GM19324 (cell line): ENCODE measurements around the gene ZMYM4.
"Not testable (repeated sequence)": the region's sequence is repeated elsewhere in the genome, so short reads cannot be mapped to it uniquely, and the experiment has no call there.

Experiments
- ATAC-seq: cut with Tn5 transposase; IDR thresholded peaks from one replicate; pipeline ENCODE4 v1.9.1; 2021; ENCODE audit warnings: mild to moderate bottlenecking, moderate library complexity; ENCODE audit not compliant: unreplicated experiment, low FRiP score

The ZMYM4 gene

DNA sequence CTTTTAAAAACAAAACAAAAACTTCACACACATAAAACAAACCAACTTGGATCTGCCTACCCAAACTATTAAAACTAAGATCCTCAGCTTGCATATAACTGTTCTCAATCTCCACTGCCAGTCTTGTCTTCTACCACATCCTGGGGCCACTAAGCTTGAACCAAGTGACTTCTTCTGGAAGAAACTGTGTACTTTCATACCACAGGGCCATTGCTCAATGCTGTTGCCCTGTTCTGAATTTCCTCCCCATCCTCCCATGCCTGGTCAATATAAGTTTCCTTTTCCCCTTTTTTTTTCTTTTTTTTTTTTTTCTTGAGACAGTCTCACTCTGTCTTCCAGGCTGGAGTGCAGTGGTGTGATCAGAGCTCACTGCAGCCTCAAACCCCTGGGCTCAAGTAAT, 178.8 kb downstream of the ZMYM4 start:
- ATAC-seq, result no peak

DNA sequence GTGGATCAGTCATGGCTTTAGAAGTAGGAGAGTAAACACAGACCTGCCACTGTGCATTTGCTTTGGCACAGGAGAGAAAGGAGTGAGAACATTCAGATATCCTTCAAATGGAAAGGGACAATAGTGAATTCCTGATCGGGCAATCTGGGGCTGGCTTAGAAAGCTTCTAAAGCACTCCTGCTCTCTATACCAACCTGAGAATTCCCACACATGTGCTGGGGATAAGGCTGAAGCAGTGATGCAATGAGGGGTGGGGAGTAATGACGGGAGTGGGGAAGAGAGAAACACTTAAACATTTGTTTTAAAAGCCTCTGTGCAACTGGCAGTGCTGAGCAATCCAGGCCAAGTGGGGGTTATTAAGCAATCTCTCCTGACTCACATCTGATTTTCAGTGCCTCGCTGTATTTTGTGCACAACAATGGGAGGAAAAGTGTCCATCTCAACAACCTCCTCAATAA, 179.9 kb downstream of the ZMYM4 start:
- no peak for ATAC-seq

DNA sequence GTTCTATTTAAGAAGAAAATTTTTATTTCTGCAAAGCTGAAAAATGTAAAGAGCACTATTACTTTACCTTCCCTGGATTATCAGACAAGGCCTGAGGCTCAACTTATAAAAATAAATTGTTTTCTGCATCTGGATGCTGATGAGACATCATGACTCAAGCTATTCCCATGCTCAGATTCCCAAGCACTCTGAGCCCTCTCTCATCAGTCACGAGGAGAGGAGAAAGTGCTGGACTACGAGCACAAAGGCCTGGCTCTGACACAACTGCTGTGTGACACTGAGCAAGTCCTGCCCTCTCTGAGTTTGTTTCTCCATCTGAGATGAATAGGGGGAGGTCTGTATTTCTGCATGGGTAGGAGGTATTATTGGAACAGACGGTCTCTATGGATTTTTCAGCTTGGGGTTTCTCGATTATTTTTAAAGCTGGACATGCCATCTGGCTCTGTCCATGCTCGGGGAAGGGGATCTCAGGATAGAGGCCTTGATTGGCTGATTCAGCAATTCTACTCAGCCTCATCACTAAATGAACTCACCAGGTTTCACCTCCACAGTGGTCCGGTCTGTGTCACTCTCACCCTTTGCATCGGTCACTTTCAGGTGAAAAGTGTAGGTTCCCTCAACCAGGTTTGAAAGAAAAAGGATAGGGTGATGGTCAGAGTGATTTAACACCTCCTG, 181.0 kb downstream of the ZMYM4 start:
- ATAC-seq, result no peak

DNA sequence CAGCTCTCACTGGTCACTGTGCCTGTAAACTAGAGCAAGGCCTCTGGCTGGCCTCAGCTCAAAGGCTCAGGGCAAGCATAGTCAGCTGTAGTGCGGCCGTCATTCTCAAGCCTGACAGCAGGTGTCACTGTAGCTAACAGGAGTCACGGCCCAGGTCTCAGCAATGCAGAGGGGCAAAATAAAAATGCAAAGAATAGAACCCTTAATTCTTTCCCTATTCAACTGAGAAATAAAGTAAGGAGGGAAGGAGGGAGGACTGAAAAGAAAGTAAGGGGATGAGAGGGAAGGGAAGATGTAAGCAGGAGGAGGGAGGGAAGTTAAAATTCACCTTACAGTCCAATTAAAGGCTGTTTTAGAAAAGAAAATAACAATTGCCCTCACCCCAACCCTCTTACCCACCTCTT, 182.6 kb downstream of the ZMYM4 start:
- no peak for ATAC-seq

DNA sequence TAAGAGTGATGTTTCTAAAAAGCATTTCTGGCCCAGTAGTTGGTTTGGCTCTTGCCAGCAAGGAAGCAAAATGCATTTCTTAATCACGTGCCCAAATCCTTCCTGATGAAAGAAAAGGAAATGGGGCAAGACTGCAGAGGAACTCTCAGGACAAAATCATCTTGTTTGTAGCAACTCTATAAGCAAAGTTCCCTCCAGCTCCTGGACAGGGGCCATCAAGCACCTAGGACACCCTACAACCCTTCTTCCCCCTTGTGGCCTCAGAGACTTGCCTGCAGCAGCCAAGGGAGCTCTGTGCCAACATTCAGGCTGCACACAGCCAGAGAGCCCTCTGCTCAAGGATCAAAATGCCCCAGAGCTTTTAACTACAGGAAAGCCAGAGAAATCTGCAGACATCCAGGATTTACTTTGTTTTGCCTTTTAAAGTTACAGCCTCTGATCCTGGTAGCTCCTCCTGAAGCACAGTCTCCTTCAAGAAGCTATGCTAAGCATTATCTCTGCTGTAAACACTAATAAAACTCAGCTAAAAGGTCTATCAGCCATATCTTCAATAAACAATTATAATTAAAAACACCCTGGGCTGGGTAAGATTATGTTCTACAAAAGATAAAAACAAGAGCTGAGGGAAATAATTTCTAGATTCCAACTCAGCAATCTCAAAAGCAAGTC, 183.7 kb downstream of the ZMYM4 start:
- no peak for ATAC-seq

DNA sequence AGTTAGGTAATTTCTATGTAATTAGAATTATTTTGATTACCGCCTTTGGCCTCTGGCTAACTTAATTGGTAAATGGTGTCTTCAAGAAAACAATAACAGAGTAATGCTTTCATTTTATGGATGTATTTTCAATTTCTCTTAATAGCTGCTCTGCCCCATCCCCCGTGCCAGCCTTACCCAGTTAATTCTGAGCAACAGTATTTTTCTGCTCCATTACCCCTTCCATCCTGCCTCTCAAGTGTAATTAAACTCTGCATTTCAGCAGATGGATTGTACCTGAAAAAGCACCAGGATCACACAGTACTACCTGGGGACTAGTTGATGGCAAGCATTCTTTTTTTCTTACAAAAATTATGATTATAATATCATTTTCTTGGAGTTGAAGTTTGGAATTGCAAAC, 184.5 kb downstream of the ZMYM4 start:
- no peak for ATAC-seq

DNA sequence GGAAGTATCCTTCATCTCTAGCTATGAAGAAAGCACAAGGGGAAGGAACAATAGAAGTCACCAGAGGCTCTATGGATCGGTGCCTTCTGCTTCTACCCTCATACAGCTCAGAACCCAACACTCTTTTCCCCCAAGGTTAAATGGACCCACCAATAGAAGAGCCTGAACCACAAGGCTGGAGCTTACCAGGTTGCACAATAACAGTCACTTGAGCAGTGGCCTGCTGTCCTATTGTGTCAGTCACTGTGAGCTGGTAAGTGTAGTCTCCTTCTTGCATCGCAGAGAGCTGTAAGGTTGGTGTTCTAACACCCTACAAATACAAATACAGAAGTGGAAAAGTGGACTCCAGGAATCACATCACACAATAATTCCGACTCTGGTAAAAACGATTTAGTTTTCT, 185.7 kb downstream of the ZMYM4 start:
- no peak for ATAC-seq

DNA sequence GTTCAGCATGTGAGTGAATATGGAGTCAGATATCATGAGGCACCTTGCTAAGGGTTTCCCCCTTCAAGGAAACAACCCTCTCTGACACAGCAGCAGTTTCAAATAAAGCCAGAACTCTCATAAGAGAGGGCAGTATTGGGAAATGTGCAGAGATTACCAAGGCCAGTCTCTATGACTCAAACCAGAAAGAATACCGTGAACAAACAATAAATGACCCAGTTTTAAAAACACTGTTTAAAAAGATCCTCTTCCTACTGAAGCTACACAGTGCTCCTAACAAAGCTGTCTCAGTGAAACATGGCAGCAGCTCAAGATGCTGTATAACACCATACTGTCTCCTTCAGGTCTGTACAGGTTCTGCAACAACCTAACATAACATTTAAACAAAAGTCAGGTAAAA, 186.1 kb downstream of the ZMYM4 start:
- ATAC-seq, result no peak

DNA sequence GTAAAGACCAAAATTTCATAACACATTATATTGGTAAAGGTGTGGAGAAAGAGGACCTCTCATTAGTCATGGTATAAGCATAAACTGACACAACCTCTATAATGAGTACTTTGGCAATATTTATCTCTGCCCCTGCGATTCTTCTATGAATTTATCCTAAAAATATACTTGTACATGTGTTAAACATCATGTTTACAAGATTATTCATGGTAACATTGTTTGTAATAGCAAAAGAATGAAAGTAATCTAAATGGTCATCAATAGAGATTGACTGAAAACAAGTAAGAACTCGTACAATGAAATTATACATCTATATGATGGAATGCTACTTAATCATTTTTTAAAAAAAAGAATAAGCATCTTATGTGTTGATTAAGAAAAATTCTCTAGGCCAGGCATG, 192.3 kb downstream of the ZMYM4 start:
- ATAC-seq, result no peak

DNA sequence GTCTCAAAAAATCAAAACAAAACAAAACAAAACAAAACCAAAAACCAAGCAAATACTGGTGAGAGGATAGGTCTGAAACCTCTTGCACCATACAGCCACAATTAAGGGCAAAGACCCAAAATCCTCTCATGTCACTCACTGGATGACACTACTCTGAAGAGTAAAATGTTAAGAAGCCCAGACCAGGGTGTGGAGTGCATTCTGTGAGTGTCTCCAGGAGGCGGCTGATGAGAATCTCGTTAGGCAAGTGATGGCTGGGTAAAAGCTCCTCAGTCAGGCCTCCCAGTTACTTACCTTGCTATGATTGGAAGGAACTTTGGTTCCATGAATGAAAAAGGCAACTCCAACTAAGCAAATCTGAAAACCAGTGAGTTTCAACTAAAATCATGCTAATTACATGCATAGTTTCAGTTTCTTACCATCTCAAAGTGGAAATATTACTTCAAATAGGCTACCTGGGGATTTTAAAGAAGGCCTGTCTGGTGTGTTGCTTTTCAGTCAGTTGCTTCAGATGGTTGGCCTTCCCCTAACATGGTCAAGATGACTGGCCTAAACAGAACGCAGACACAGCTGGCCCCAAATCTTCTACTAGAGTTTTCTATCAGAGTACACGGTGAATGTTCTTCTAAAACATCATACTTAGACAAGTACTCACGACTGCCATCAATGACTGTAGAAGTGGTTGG, 193.6 kb downstream of the ZMYM4 start:
- ATAC-seq, result no peak

DNA sequence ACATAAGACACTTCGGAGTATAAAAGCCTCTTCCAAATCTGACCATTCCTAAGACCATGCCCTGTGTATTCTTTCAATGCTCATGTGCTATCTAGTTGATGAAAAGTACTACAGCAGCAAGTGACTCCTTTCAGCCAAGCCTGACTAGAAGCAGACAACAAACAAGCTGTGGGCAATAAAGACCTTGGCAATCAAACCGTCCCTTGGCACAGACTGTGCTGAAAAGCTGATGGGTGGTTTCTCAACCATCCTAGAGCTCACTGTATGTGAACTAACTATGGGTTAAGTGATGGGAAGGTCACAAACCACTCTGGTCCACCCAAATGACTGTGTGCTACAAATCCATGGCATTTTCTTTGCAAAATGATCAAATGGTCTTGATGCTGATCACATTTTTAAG, 194.7 kb downstream of the ZMYM4 start:
- no peak for ATAC-seq

DNA sequence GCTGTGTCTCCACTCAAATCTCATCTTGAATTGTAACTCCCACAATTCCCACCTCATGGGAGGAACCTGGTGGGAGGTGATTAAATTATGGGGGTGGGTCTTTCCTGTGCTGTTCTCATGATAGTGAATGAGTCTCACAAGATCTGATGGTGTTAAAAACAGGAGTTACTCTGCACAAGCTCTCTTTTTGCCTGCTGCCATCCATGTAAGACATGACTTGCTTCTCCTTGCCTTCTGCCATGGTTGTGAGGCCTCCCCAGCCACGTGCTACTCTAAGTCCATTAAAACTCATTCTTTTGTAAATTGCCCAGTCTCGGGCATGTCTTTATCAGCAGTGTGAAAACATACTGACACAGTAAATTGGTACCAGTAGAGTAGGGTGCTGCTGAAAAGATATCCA, 195.2 kb downstream of the ZMYM4 start:
- not testable (repeated sequence) for ATAC-seq

DNA sequence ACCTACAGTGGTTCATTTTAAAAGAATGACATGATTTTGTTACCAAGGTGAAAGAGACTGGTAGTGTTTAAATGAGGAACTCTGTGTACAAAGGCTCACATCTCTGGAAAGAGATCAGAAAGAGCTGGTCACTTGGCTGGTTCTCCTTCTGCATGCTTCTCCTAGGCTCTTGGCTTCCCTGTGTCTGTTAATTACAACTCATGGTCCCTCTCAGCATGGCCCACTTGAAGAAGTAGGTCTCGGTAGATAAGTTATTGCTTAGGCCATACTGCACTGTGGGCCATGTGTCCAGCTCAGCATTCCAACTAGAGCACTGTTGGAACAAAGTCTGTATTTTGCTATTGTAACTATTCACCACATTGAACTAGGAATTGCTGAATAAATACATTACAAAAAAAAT, 197.6 kb downstream of the ZMYM4 start:
- no peak for ATAC-seq

DNA sequence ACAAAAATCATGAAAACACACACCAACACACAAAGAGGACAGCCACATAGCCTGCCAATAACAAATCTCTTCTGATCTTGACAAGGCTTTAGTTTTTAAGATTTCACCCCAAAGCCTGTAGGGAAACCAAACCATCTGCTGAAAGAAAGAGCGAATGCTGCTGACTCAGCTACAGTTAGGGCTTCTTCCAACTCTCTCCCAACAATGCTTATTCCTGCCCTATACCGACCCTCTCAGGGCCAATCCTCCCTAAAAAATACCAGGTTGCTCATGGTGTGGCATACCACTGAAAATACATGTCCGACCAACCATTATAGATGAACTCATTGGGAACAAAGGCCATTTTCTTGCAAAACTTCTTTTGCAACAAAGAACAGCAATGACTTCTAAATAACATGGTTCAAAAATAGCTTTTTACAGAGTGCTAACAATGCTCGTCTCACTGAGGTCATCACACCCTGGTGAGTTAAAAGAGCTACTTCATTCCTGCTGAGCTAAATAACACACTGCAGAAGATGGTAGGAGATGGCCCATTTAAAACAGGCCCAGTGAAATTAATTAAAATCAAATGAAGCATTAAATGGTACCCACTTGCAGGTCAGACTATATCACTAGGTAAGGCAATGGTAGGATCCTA, 202.6 kb downstream of the ZMYM4 start:
- no peak for ATAC-seq
